Measurements from ENCODE around the gene SMARCD2.
A peak's percentile ranks its signal among the peaks of the same experiment; 100 is the strongest.

SMARCD2 gene

DNA sequence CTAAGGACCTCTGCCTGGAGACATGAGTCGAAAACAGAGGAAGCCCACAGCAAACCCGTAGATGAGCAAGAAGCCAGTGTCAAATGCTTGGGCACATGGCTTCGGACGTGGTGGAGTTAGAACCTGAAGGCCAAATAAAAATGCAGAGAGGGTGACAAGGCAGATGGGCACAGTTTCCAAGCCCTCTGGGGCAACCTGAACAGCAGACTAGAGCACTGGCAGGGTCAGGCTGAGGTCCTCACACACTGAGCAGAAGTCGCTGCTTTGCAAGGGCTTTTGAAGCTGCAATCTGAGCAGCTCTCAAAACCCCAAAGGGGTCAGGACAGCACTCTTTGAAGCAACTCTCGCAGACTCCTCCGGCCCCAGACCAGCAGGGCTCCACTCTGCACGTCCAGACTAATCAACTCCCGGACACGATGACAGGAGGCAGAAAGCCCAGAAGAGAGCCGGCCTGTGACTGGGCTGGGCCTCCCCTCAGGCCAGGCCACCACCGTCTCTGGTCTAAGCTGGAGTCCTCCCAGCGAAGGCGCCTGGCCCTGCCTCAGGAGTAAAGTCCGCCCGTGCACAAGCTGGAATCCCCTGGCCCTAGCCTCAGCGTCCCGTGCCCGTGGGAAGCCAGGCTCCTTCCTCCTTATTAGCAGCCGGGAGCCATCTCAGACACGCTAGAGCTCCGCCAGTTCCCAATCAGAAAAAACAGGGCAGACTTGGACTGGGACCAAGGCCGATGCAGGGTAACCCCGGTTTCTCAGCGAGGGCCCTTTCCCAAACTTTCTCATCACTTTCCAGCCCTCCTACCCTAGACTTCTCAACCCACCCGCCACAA, 924 bp downstream of the SMARCD2 start:
- TF ChIP-seq, protein P1, sequence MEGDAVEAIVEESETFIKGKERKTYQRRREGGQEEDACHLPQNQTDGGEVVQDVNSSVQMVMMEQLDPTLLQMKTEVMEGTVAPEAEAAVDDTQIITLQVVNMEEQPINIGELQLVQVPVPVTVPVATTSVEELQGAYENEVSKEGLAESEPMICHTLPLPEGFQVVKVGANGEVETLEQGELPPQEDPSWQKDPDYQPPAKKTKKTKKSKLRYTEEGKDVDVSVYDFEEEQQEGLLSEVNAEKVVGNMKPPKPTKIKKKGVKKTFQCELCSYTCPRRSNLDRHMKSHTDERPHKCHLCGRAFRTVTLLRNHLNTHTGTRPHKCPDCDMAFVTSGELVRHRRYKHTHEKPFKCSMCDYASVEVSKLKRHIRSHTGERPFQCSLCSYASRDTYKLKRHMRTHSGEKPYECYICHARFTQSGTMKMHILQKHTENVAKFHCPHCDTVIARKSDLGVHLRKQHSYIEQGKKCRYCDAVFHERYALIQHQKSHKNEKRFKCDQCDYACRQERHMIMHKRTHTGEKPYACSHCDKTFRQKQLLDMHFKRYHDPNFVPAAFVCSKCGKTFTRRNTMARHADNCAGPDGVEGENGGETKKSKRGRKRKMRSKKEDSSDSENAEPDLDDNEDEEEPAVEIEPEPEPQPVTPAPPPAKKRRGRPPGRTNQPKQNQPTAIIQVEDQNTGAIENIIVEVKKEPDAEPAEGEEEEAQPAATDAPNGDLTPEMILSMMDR (IDR thresholded peaks at IDR 0.05; ENCODE audit: borderline replicate concordance, insufficient read depth, low read depth, low read length): no peak
- H3K4me3 ChIP-seq (ENCODE audit: low read depth, low read length): peak overlapping the region; percentile 55

DNA sequence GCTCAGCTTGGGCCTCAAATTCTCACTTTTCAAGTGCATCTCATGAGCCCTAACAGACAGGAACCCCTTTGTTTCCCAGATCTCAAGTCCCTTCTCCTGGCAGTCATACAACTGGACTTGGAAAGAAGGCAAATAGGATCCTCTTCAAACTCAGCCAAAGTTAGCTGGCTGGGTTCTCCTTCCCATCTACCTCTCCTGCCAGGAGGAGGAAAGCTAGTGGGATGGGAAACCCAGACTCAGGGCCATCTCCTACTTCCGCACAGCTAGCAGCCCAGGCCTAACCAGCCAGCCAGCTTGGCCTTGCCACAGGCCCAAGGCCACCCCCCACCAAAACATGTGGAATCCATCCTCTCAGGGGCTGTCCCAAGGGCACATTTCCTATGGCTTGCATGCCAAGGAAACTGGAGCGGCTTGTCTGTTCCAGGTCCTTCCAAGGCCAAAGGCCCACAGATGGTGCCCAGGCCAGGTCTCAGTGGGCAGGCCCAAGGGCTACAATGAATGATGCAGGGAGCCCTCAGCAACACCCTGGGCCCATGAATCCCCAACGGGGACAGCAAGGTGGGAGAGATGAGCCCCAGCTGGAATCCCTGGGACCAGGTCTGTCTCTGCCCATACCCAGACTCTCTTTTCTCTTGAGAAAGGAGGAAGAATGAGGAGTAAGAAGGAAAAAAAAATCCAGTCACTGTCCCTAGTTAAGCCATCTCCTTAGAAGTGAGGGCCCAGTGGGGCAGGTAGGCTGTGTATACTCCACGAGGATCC, 1.7 kb downstream of the SMARCD2 start:
- TF ChIP-seq, protein P1 (IDR thresholded peaks at IDR 0.05; ENCODE audit: borderline replicate concordance, insufficient read depth, low read depth, low read length): no peak
- H3K4me3 ChIP-seq (ENCODE audit: low read depth, low read length): peak overlapping the region; percentile 55

DNA sequence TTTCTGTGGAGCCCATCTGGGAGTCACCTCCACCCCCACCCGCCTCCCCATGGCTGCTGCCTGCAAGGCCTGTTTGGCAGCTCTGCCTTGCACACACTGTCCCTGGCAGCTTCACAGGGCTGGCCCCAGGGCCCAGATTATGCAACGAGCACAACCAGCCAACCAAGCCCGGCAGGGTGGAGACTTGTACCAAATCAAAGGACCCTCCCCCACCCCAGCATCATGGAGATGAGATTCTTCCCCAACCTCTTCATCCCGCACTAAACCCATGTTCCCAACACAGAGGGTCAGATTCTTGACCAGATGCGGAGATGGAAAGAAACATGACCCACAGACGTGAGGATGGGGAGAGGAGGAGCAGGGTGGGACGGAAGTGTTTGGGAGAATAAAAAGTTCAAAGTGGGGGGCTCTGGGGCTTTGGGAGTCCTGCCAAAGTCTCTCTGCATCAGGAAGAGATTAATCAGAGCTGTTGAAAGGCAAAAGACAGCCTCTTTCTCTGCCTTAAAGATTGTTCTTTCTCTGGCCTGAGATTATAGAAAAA, 3.8 kb downstream of the SMARCD2 start:
- TF ChIP-seq, protein P1 (IDR thresholded peaks at IDR 0.05; ENCODE audit: borderline replicate concordance, insufficient read depth, low read depth, low read length): no peak
- H3K4me3 ChIP-seq (ENCODE audit: low read depth, low read length): no peak overlapping the region

DNA sequence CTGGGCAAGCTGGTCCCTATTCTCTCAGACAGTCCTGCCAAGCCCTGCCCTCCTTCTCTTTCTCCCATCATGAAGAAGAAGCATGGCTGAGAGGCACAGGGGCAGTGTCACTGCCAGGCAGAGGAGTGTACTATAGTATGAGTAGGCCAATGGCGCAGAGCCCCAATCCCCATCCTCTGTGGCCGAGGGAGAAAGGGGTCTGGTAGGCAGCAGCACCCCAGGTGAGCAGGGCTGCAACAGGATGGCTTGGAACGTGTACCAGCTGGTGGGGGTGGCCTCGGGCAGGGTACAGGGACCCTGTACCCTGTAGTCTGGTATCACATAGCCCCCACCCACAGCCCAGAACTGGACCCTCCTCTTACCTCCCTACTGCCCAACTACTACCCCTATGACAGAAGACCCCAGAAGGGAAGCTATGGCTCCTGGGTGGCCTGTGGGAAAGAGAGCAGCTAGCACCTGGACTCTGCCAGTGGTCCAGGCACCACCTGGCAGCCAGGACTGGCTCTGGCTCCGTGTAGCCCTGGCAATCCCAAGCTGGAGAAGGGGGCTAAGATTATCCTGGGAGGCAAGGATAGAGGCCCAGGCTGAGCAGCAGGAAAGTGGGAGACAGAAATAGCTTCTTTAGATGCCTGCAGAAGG, 4.4 kb downstream of the SMARCD2 start:
- TF ChIP-seq, protein P1 (IDR thresholded peaks at IDR 0.05; ENCODE audit: borderline replicate concordance, insufficient read depth, low read depth, low read length): no peak
- no peak overlapping the region for H3K4me3 ChIP-seq (ENCODE audit: low read depth, low read length)

GRCh38 chr17:63837480-63837879, 5.0 kb downstream of the SMARCD2 start:
- TF ChIP-seq, protein P1 (IDR thresholded peaks at IDR 0.05; ENCODE audit: borderline replicate concordance, insufficient read depth, low read depth, low read length): no peak
- no peak overlapping the region for H3K4me3 ChIP-seq (ENCODE audit: low read depth, low read length)

- TF ChIP-seq, protein P1 (IDR thresholded peaks at IDR 0.05; ENCODE audit: borderline replicate concordance, insufficient read depth, low read depth, low read length): no peak
- H3K4me3 ChIP-seq (ENCODE audit: low read depth, low read length): no peak overlapping the region
These were observed 5.7 kb downstream of the SMARCD2 start for GRCh38 chr17:63836811-63837210.
